Measurements from ENCODE around the gene JOSD1.

DNA sequence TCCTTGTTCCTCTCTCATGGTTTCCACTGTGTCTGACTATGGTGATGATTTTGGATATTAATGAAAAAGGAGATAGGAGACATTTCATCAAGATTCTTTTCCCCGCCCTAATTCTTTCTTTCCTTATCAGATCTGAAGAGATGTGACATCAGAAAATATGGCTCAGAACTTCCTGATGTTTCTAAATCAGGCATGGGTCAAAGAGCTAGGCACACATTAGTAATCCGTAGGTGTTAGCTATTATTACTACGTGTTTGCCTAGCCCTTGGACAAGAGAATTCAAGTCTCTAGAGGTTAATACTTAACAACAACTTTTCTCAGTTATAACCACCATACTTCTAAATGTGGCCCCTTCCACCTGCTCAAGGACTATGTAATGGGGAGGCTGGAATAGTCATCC lies 5.8 kb downstream of the JOSD1 start:
- TF ChIP-seq, protein P1, sequence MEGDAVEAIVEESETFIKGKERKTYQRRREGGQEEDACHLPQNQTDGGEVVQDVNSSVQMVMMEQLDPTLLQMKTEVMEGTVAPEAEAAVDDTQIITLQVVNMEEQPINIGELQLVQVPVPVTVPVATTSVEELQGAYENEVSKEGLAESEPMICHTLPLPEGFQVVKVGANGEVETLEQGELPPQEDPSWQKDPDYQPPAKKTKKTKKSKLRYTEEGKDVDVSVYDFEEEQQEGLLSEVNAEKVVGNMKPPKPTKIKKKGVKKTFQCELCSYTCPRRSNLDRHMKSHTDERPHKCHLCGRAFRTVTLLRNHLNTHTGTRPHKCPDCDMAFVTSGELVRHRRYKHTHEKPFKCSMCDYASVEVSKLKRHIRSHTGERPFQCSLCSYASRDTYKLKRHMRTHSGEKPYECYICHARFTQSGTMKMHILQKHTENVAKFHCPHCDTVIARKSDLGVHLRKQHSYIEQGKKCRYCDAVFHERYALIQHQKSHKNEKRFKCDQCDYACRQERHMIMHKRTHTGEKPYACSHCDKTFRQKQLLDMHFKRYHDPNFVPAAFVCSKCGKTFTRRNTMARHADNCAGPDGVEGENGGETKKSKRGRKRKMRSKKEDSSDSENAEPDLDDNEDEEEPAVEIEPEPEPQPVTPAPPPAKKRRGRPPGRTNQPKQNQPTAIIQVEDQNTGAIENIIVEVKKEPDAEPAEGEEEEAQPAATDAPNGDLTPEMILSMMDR (IDR thresholded peaks at IDR 0.05; ENCODE audit: poor library complexity), result no peak
- TF ChIP-seq EZH2phosphoT487 (IDR thresholded peaks at IDR 0.05; ENCODE audit: low read depth, severe bottlenecking, unreplicated experiment), result no peak
- no peak for TF ChIP-seq EZH2 (IDR thresholded peaks at IDR 0.05; ENCODE audit: borderline replicate concordance)
